ENCODE results near the gene FABP6.
"Not testable (repeated sequence)": the region's sequence is repeated elsewhere in the genome, so short reads cannot be mapped to it uniquely, and the experiment has no call there.

FABP6 gene

GRCh38 chr5:160227012-160227411 is 2.3 kb upstream of the FABP6 start:
- no peak for DNase-seq

- DNase-seq, result no peak
These were observed 1.6 kb downstream of the FABP6 start for GRCh38 chr5:160230686-160231527.

GRCh38 chr5:160231783-160232342 is 2.6 kb downstream of the FABP6 start:
- no peak for DNase-seq

- no peak for DNase-seq
These were observed 3.9 kb downstream of the FABP6 start for GRCh38 chr5:160233215-160233614.

GRCh38 chr5:160235731-160236130 is 6.4 kb downstream of the FABP6 start:
- DNase-seq, result no peak

GRCh38 chr5:160237571-160238093 is 8.3 kb downstream of the FABP6 start:
- DNase-seq, result no peak

- no peak for DNase-seq
These were observed 11.0 kb downstream of the FABP6 start for GRCh38 chr5:160240350-160240749.

GRCh38 chr5:160242145-160242544 is 12.8 kb downstream of the FABP6 start:
- DNase-seq, result no peak

- DNase-seq, result no peak
These were observed 16.3 kb downstream of the FABP6 start for GRCh38 chr5:160245506-160246086.

- not testable (repeated sequence) for DNase-seq
These were observed 20.3 kb downstream of the FABP6 start for GRCh38 chr5:160249570-160249969.

- DNase-seq, result no peak
These were observed 20.9 kb downstream of the FABP6 start for GRCh38 chr5:160250226-160250625.

- DNase-seq, result no peak
These were observed 21.5 kb downstream of the FABP6 start for GRCh38 chr5:160250826-160251225.

GRCh38 chr5:160251406-160252155 is 22.3 kb downstream of the FABP6 start:
- DNase-seq, result no peak

- no peak for DNase-seq
These were observed 23.6 kb downstream of the FABP6 start for GRCh38 chr5:160252916-160253315.

GRCh38 chr5:160253441-160253840 is 24.1 kb downstream of the FABP6 start:
- DNase-seq, result no peak

- no peak for DNase-seq
These were observed 25.4 kb downstream of the FABP6 start for GRCh38 chr5:160254706-160255105.

- no peak for DNase-seq
These were observed 30.0 kb downstream of the FABP6 start for GRCh38 chr5:160259341-160259740.

- DNase-seq, result no peak
These were observed 30.9 kb downstream of the FABP6 start for GRCh38 chr5:160260006-160260775.

- DNase-seq, result no peak
These were observed 31.8 kb downstream of the FABP6 start for GRCh38 chr5:160260881-160261815.

GRCh38 chr5:160262151-160263074 is 33.1 kb downstream of the FABP6 start:
- DNase-seq, result no peak

Measured in AML-193 (cell line).